HCT116 (cell line): ENCODE results near the gene EPS8. TPM values are rescaled to one million over a fixed set of nuclear protein-coding genes. Genes with fewer than 3 reads are reported as not detected.

Experiments used
- ATAC-seq: fragments of 200-7000 bp; cut with Tn5 transposase; 2 replicates; pipeline ENCODE4 v1.9.1; 2020; ENCODE audit warnings: mild to moderate bottlenecking, moderate library complexity
- BruUV-seq: library from RNA; stranded (reverse); fragments of 400-500 nt; replicated peaks from 2 replicates; lab custom pipeline; 2021; lab: Mats Ljungman, UMichigan
- CTCF ChIA-PET: fragments of 300-600 bp; sonication (Branson Sonifier 250); formaldehyde crosslinking; loops from one replicate; lab custom pipeline; 2021; ENCODE audit warnings: antibody characterized with exemption; lab: Charles Lee
- POLR2A ChIA-PET: fragments of 300-600, 350-600 bp; sonication (Branson Sonifier 250); formaldehyde crosslinking; loops from one replicate; lab custom pipeline; 2021; ENCODE audit warnings: antibody characterized with exemption; lab: Charles Lee
- RAD21 ChIA-PET, 2 experiments: fragments of 300-600 bp; sonication (Branson Sonifier 250); formaldehyde crosslinking; loops; one replicate each; lab custom pipeline; 2023; ENCODE audit warnings: low total read pairs in 2 of 2; ENCODE audit not compliant: uncharacterized antibody in 2 of 2, unreplicated experiment in 2 of 2, low non-redundant PET in 1 of 2; lab: Charles Lee
- DNase-seq: peaks from one replicate; pipeline ENCODE4 v3.0.0-alpha.2; 2010; ENCODE audit warnings: low read depth, low spot score
- H2AFZ ChIP-seq: fragments of 200-600 bp; shearing (Covaris generic), sonication (generic); 2 replicates; pipeline ENCODE4 v1.6.1; 2017; ENCODE audit warnings: low read depth, mixed run types, mixed read lengths, antibody characterized with exemption, low read length; ENCODE audit not compliant: poor library complexity, severe bottlenecking
- H3K27ac ChIP-seq: 2 replicates; pipeline ENCODE4 v1.5.1; 2012; ENCODE audit warnings: low read depth, low read length
- H3K27me3 ChIP-seq: fragments of 200-600 bp; sonication (generic); 2 replicates; pipeline ENCODE4 v1.6.1; 2016; ENCODE audit warnings: mixed run types, low read length, mixed read lengths; ENCODE audit not compliant: insufficient read depth
- H3K36me3 ChIP-seq, 2 experiments: fragments of 200-500 bp in 1 of 2; fragments of 200-600 bp in 1 of 2; sonication (Bioruptor generic) in 1 of 2; sonication (generic) in 1 of 2; 2 replicates each; pipeline versions ENCODE4 v1.5.1 to v1.6.1; 2014 to 2016; ENCODE audit warnings: low read length in 2 of 2, inconsistent platforms in 1 of 2, mixed read lengths in 1 of 2, mixed run types in 1 of 2; ENCODE audit not compliant: insufficient read depth in 2 of 2, control insufficient read depth in 1 of 2
- H3K4me1 ChIP-seq, 2 experiments: fragments of 200-600 bp in 1 of 2; sonication (generic) in 1 of 2; 2 replicates each; pipeline versions ENCODE4 v1.5.1 to v1.6.1; 2012 to 2017; ENCODE audit warnings: low read length in 2 of 2, inconsistent platforms in 1 of 2, mild to moderate bottlenecking in 1 of 2, mixed read lengths in 1 of 2, mixed run types in 1 of 2, moderate library complexity in 1 of 2; ENCODE audit not compliant: insufficient read depth in 2 of 2, control insufficient read depth in 1 of 2
- H3K4me2 ChIP-seq: fragments of 200-600 bp; sonication (generic); 2 replicates; pipeline ENCODE4 v1.6.1; 2017; ENCODE audit warnings: mixed run types, low read length, mixed read lengths
- H3K4me3 ChIP-seq, 2 experiments: fragments of 200-600 bp in 1 of 2; sonication (generic) in 1 of 2; replicated peaks in 1 of 2; 2 replicates each; pipeline ENCODE4 v1.5.1; 2011 to 2016; ENCODE audit warnings: low read length in 2 of 2, control low read depth in 1 of 2, low read depth in 1 of 2, mild to moderate bottlenecking in 1 of 2, mixed read lengths in 1 of 2, mixed run types in 1 of 2
- H3K79me2 ChIP-seq: fragments of 200-600 bp; sonication (generic); 2 replicates; pipeline ENCODE4 v1.6.1; 2017; ENCODE audit warnings: mild to moderate bottlenecking, mixed run types, low read length, moderate library complexity, mixed read lengths; ENCODE audit not compliant: insufficient read depth
- H3K9ac ChIP-seq: fragments of 200-600 bp; sonication (generic); 2 replicates; pipeline ENCODE4 v1.6.1; 2016; ENCODE audit warnings: low read length, mixed read lengths
- H3K9me2 ChIP-seq: fragments of 200-600 bp; sonication (generic), shearing (Covaris generic); 2 replicates; pipeline ENCODE4 v1.6.1; 2017; ENCODE audit warnings: mixed run types, mild to moderate bottlenecking, moderate library complexity; ENCODE audit not compliant: insufficient read depth
- H3K9me3 ChIP-seq, 2 experiments: fragments of 200-500 bp in 1 of 2; fragments of 200-600 bp in 1 of 2; sonication (Bioruptor generic) in 1 of 2; sonication (generic) in 1 of 2; 2 replicates each; pipeline ENCODE4 v1.6.1; 2014 to 2017; ENCODE audit warnings: low read length in 2 of 2, mixed read lengths in 2 of 2, inconsistent platforms in 1 of 2, low read depth in 1 of 2, mild to moderate bottlenecking in 1 of 2, mixed run types in 1 of 2, moderate library complexity in 1 of 2; ENCODE audit not compliant: control insufficient read depth in 1 of 2, insufficient read depth in 1 of 2
- H4K20me1 ChIP-seq: fragments of 200-600 bp; sonication (generic), shearing (Covaris generic); 2 replicates; pipeline ENCODE4 v1.6.1; 2017; ENCODE audit warnings: mixed run types, mild to moderate bottlenecking, moderate library complexity; ENCODE audit not compliant: insufficient read depth
- ATF3 ChIP-seq: IDR thresholded peaks from 2 replicates; pipeline ENCODE4 v1.6.1; 2012
- CTCF ChIP-seq, 3 experiments: fragments of 200-600 bp in 1 of 3; sonication (generic) in 1 of 3; IDR thresholded peaks in 2 of 3; conservative IDR thresholded peaks in 1 of 3; 2 replicates each; pipeline ENCODE4 v1.5.1; 2012 to 2017; ENCODE audit warnings: low read depth in 2 of 3, low read length in 2 of 3, antibody characterized with exemption in 1 of 3, borderline replicate concordance in 1 of 3, control low read depth in 1 of 3, mild to moderate bottlenecking in 1 of 3, mixed read lengths in 1 of 3, mixed run types in 1 of 3, moderate library complexity in 1 of 3; ENCODE audit not compliant: insufficient read depth in 1 of 3
- EGR1 ChIP-seq: IDR thresholded peaks from 2 replicates; pipeline ENCODE4 v1.6.1; 2012; ENCODE audit warnings: low read depth
- ELF1 ChIP-seq: IDR thresholded peaks from 2 replicates; pipeline ENCODE4 v1.6.1; 2012; ENCODE audit warnings: low read depth, borderline replicate concordance
- EZH2 ChIP-seq: fragments of 200-600 bp; sonication (generic); IDR thresholded peaks from 2 replicates; pipeline ENCODE4 v1.6.1; 2017; ENCODE audit warnings: antibody characterized with exemption, mixed run types
- EZH2phosphoT487 ChIP-seq: fragments of 200-600 bp; IDR thresholded peaks from 2 replicates; pipeline ENCODE4 v1.6.1; 2018; ENCODE audit warnings: antibody characterized with exemption, borderline replicate concordance
- FOSL1 ChIP-seq: IDR thresholded peaks from 2 replicates; pipeline ENCODE4 v1.6.1; 2012; ENCODE audit warnings: low read depth
- JUND ChIP-seq: IDR thresholded peaks from 2 replicates; pipeline ENCODE4 v1.6.1; 2012
- RAD21 ChIP-seq: IDR thresholded peaks from 2 replicates; pipeline ENCODE4 v1.6.1; 2012; ENCODE audit warnings: low read depth, mild to moderate bottlenecking
- SIN3A ChIP-seq: IDR thresholded peaks from 2 replicates; pipeline ENCODE4 v1.6.1; 2012; ENCODE audit warnings: low read depth
- SRF ChIP-seq: IDR thresholded peaks from 2 replicates; pipeline ENCODE4 v1.6.1; 2012; ENCODE audit warnings: low read depth
- TCF7L2 ChIP-seq: IDR thresholded peaks from 2 replicates; pipeline ENCODE4 v1.7.0; 2011; ENCODE audit warnings: borderline replicate concordance, inconsistent platforms; ENCODE audit not compliant: insufficient read depth, insufficient read length; ENCODE audit errors: extremely low read depth
- ZNF274 ChIP-seq: fragments of 200-500 bp; sonication (Bioruptor generic); IDR thresholded peaks from 2 replicates; pipeline ENCODE4 v1.6.1; 2014; ENCODE audit warnings: mild to moderate bottlenecking, low read depth, low read length, inconsistent platforms
- intact Hi-C: fragments of 100-400 bp; cut with micrococcal nuclease; formaldehyde crosslinking; loops from 2 replicates; pipeline ENCODE4 v1.10.0; 2022
- total RNA-seq: library from RNA; stranded (reverse); gene quantifications from one replicate; pipeline ENCODE4 v1.2.1, GENCODE V29; 2021; ENCODE audit not compliant: unreplicated experiment
- TF ChIP-seq, protein P1 (sequence below): IDR thresholded peaks from 2 replicates; pipeline ENCODE4 v1.6.1; 2012

EPS8 gene
- total RNA-seq, 1 experiment from 2014 or later = 49.9 TPM

DNA sequence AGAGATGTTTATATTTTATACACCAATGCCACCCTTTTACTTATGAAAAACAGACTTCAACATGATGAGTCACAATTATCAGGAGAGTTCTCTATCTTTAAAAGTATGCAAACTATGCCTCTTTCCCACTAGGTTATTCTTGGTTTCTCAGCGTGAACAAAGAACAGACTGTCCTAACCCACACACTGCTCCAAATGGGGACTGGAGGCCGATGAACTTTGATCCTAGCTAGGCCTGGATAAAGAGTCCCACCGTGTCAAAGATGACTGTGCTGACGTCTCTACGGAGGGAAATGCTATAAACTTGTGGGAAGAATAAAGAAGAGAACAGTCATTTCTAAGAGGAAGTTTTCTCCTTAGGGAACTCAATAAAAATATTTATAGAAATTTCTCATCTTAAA is 160.1 kb downstream of the EPS8 start (continued):
- TF ChIP-seq JUND = peak; percentile 72
- TF ChIP-seq, protein P1, sequence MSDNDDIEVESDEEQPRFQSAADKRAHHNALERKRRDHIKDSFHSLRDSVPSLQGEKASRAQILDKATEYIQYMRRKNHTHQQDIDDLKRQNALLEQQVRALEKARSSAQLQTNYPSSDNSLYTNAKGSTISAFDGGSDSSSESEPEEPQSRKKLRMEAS = peak; percentile 37; the same call in 1 of the 2 replicates
- TF ChIP-seq ATF3 = no peak
- TF ChIP-seq SRF = no peak
- TF ChIP-seq CTCF (IDR thresholded peaks at IDR 0.05 in 2 of 3, conservative IDR thresholded peaks at IDR 0.05 in 1 of 3; ENCODE audit: borderline replicate concordance in 1 of 3, insufficient read depth in 1 of 3, low read depth in 2 of 3, low read length in 2 of 3) = no peak
- TF ChIP-seq ELF1 = no peak
- TF ChIP-seq TCF7L2 = no peak
- no peak for TF ChIP-seq EZH2phosphoT487
- no peak for TF ChIP-seq EZH2

GRCh38 chr12:15627995-15628945 is 160.9 kb downstream of the EPS8 start:
- RAD21 ChIA-PET = no interaction called here
- H2AFZ ChIP-seq = no peak overlapping the region
- BruUV-seq = no TSS peak

More at GRCh38 chr12:15627995-15628945, 160.9 kb downstream of the EPS8 start:
- no peaks in the 10 kb centered on the region for H3K27me3 ChIP-seq
- H3K79me2 ChIP-seq = no peaks in the 10 kb centered on the region; the same call in 1 of the 2 replicates
- H3K9me2 ChIP-seq = no peaks in the 10 kb centered on the region
- no peaks in the 10 kb centered on the region for H3K9me3 ChIP-seq
- H3K4me3 ChIP-seq = no peak overlapping the region
- H4K20me1 ChIP-seq = no peaks in the 10 kb centered on the region
- peak overlapping the region; percentile 52 for H3K9ac ChIP-seq
- ATAC-seq (no peak), DNase-seq (no peak)
- peak overlapping the region; percentile 85 for H3K27ac ChIP-seq
- peak overlapping the region; percentile 65 for H3K4me2 ChIP-seq
- ChIA-PET CTCF (no interaction called here), POLR2A (no interaction called here)
- intact Hi-C loops = no loop called here
- peaks cover 54 to 57% of the 10 kb centered on the region in 2 experiments for H3K4me1 ChIP-seq
- H3K36me3 ChIP-seq = 0 out of 4 replicates have a peak, but pooled peaks cover 0 to 7% of the 10 kb centered on the region in 2 experiments
- TF ChIP-seq TCF7L2 (no peak), FOSL1 (no peak), ZNF274 (no peak), EZH2phosphoT487 (no peak), SRF (no peak), EGR1 (no peak), ATF3 (no peak), JUND (no peak), EZH2 (no peak), RAD21 (no peak), SIN3A (no peak)
